DMS114 treated with DMSO at 0.1 percent for 48 hours (cell line): ENCODE results near the gene CHD5.

Source experiments
- DNase-seq: peaks from one replicate; lab custom pipeline; 2025; ENCODE audit not compliant: unreplicated experiment; lab: John Stamatoyannopoulos, UW

CHD5 gene

GRCh38 chr1:6134206-6134605 lies 45.9 kb downstream of the CHD5 start:
- DNase-seq: no peak

- DNase-seq: no peak
These were observed 46.8 kb downstream of the CHD5 start for GRCh38 chr1:6133146-6133895.

- DNase-seq: no peak
These were observed 48.6 kb downstream of the CHD5 start for GRCh38 chr1:6131561-6131960.

GRCh38 chr1:6130596-6130995 lies 49.5 kb downstream of the CHD5 start:
- DNase-seq: no peak

- DNase-seq: no peak
These were observed 50.1 kb downstream of the CHD5 start for GRCh38 chr1:6130036-6130435.

GRCh38 chr1:6129313-6129712 lies 50.8 kb downstream of the CHD5 start:
- no peak for DNase-seq

- DNase-seq: no peak
These were observed 51.6 kb downstream of the CHD5 start for GRCh38 chr1:6128276-6129081.

GRCh38 chr1:6127587-6128163 lies 52.4 kb downstream of the CHD5 start:
- no peak for DNase-seq

GRCh38 chr1:6126521-6127067 lies 53.5 kb downstream of the CHD5 start:
- no peak for DNase-seq

GRCh38 chr1:6126028-6126427 lies 54.1 kb downstream of the CHD5 start:
- DNase-seq: no peak

- no peak for DNase-seq
These were observed 54.8 kb downstream of the CHD5 start for GRCh38 chr1:6125366-6125765.

GRCh38 chr1:6124746-6125365 lies 55.3 kb downstream of the CHD5 start:
- DNase-seq: no peak

GRCh38 chr1:6124341-6124740 lies 55.8 kb downstream of the CHD5 start:
- DNase-seq: no peak

- no peak for DNase-seq
These were observed 56.3 kb downstream of the CHD5 start for GRCh38 chr1:6123816-6124215.

- no peak for DNase-seq
These were observed 57.0 kb downstream of the CHD5 start for GRCh38 chr1:6123083-6123482.

GRCh38 chr1:6121651-6122370 lies 58.3 kb downstream of the CHD5 start:
- DNase-seq: no peak

- no peak for DNase-seq
These were observed 59.1 kb downstream of the CHD5 start for GRCh38 chr1:6121021-6121421.

- no peak for DNase-seq
These were observed 61.7 kb downstream of the CHD5 start for GRCh38 chr1:6118415-6118814.

- DNase-seq: no peak
These were observed 62.5 kb downstream of the CHD5 start for GRCh38 chr1:6117624-6118023.

GRCh38 chr1:6117064-6117463 lies 63.1 kb downstream of the CHD5 start:
- no peak for DNase-seq

- no peak for DNase-seq
These were observed 64.0 kb downstream of the CHD5 start for GRCh38 chr1:6116137-6116536.
